ENCODE data around the gene OR10A6.

Gene OR10A6

GRCh38 chr11:7892059-7892699 is 38.9 kb downstream of the OR10A6 start:
- in situ Hi-C loops (cut with HindIII; ENCODE audit: low sequenced_read_pairs) = no loop called here
- no peak overlapping the region for H3K4me3 ChIP-seq (ENCODE audit: low read depth, low read length)

GRCh38 chr11:7890417-7891172 is 40.5 kb downstream of the OR10A6 start:
- no peak for TF ChIP-seq CTCF (IDR thresholded peaks at IDR 0.05; ENCODE audit: low read depth, low read length)
- DNase-seq (ENCODE audit: low read depth, low spot score) = no peak
- H3K4me3 ChIP-seq (ENCODE audit: low read depth, low read length) = no peak overlapping the region
- in situ Hi-C loops (cut with HindIII; ENCODE audit: low sequenced_read_pairs) = no loop called here

More at GRCh38 chr11:7892059-7892699, 38.9 kb downstream of the OR10A6 start:
- DNase-seq (ENCODE audit: low read depth, low spot score) = no peak
- no peak for TF ChIP-seq CTCF (IDR thresholded peaks at IDR 0.05; ENCODE audit: low read depth, low read length)

GRCh38 chr11:7889985-7890384 is 41.1 kb downstream of the OR10A6 start:
- in situ Hi-C loops (cut with HindIII; ENCODE audit: low sequenced_read_pairs) = no loop called here
- no peak for DNase-seq (ENCODE audit: low read depth, low spot score)
- no peak for TF ChIP-seq CTCF (IDR thresholded peaks at IDR 0.05; ENCODE audit: low read depth, low read length)
- no peak overlapping the region for H3K4me3 ChIP-seq (ENCODE audit: low read depth, low read length)

- H3K4me3 ChIP-seq (ENCODE audit: low read depth, low read length) = no peak overlapping the region
- in situ Hi-C loops (cut with HindIII; ENCODE audit: low sequenced_read_pairs) = no loop called here
- DNase-seq (ENCODE audit: low read depth, low spot score) = no peak
- TF ChIP-seq CTCF (IDR thresholded peaks at IDR 0.05; ENCODE audit: low read depth, low read length) = no peak
Measured at GRCh38 chr11:7882860-7883259, 48.2 kb downstream of the OR10A6 start.
